GM18511 (cell line): ENCODE results near the gene XRCC1.
A peak's percentile ranks its signal among the peaks of the same experiment; 100 is the strongest.
"Not testable (repeated sequence)": the region's sequence is repeated elsewhere in the genome, so short reads cannot be mapped to it uniquely, and the experiment has no call there.

Experiments used
- ATAC-seq: cut with Tn5 transposase; IDR thresholded peaks from one replicate; pipeline ENCODE4 v1.9.1; 2021; ENCODE audit warnings: mild to moderate bottlenecking, moderate library complexity; ENCODE audit not compliant: unreplicated experiment

XRCC1 gene

GRCh38 chr19:43599635-43600295 is 24.4 kb upstream of the XRCC1 start:
- ATAC-seq, result no peak

- ATAC-seq, result no peak
These were observed 23.3 kb upstream of the XRCC1 start for GRCh38 chr19:43598445-43599240.

GRCh38 chr19:43597876-43598275 is 22.5 kb upstream of the XRCC1 start:
- no peak for ATAC-seq

GRCh38 chr19:43596842-43597461 is 21.6 kb upstream of the XRCC1 start:
- no peak for ATAC-seq

- peak; percentile 79 for ATAC-seq
These were observed 20.9 kb upstream of the XRCC1 start, which contains the start of the genes IRGQ and ZNF576 for GRCh38 chr19:43595999-43596841. TSS of gene IRGQ (minus strand) at chr19:43596134. CDS start at chr19:43595338, 796 bp downstream. TSS of gene ZNF576 (plus strand) at chr19:43596595. CDS start at chr19:43597109, 514 bp downstream.

- peak; percentile 19 for ATAC-seq
These were observed 20.3 kb upstream of the XRCC1 start for GRCh38 chr19:43595605-43595998.

- peak; percentile 35 for ATAC-seq
These were observed 19.6 kb upstream of the XRCC1 start for GRCh38 chr19:43594710-43595604.

- ATAC-seq, result no peak
These were observed 18.9 kb upstream of the XRCC1 start for GRCh38 chr19:43594081-43594697.

GRCh38 chr19:43592800-43593350 is 17.5 kb upstream of the XRCC1 start:
- ATAC-seq, result no peak

GRCh38 chr19:43591904-43592772 is 16.8 kb upstream of the XRCC1 start:
- ATAC-seq, result no peak

- no peak for ATAC-seq
These were observed 14.4 kb upstream of the XRCC1 start for GRCh38 chr19:43589678-43590077.

GRCh38 chr19:43589277-43589676 is 13.9 kb upstream of the XRCC1 start:
- ATAC-seq, result no peak

- not testable (repeated sequence) for ATAC-seq
These were observed 11.7 kb upstream of the XRCC1 start for GRCh38 chr19:43587029-43587428.

GRCh38 chr19:43586346-43586745 is 11.0 kb upstream of the XRCC1 start:
- ATAC-seq, result no peak

GRCh38 chr19:43584484-43584883 is 9.2 kb upstream of the XRCC1 start:
- ATAC-seq, result no peak

- ATAC-seq, result no peak
These were observed 7.2 kb upstream of the XRCC1 start for GRCh38 chr19:43582495-43582894.

GRCh38 chr19:43581467-43581866 is 6.1 kb upstream of the XRCC1 start:
- ATAC-seq, result no peak

GRCh38 chr19:43578787-43579186 is 3.5 kb upstream of the XRCC1 start:
- ATAC-seq, result no peak
